Measurements from ENCODE around the gene PCNX1. TPM values are rescaled to one million over a fixed set of nuclear protein-coding genes. Genes with fewer than 3 reads are reported as not detected.

Gene PCNX1
- total and polyA plus RNA-seq, 2 of the 4 experiments (the other 2 are of a cell fraction): 15.0 to 43.7 TPM

GRCh38 chr14:70916799-70917198 lies 9.5 kb downstream of the PCNX1 start:
- Histone ChIP-seq H3K23ac (ENCODE audit: low read depth, low read length) (no peak overlapping the region), H3K9me3 (ENCODE audit: control insufficient read depth, insufficient read depth, low read length) (no peaks in the 10 kb centered on the region), H3K9me1 (ENCODE audit: insufficient read depth, low read length) (peaks cover 5% of the 10 kb centered on the region), H2AFZ (replicated peaks; ENCODE audit: low read length, poor library complexity) (no peak overlapping the region), H3K4ac (ENCODE audit: low read depth, low read length) (no peak overlapping the region), H3K27me3 (ENCODE audit: control insufficient read depth, insufficient read depth, low read length) (no peaks in the 10 kb centered on the region), H3K36me3 (ENCODE audit: control insufficient read depth, insufficient read depth, low read length) (no peaks in the 10 kb centered on the region; the same call in 1 of the 2 replicates), H2AK5ac (ENCODE audit: low read depth, low read length) (no peak overlapping the region), H3K4me1 (ENCODE audit: control insufficient read depth, insufficient read depth, low read length) (peaks cover 10% of the 10 kb centered on the region), H2AK9ac (replicated peaks; ENCODE audit: low read depth, low read length, poor library complexity) (no peak overlapping the region), H2BK15ac (ENCODE audit: low read depth, low read length) (no peak overlapping the region), H3K9ac (ENCODE audit: low read depth, low read length) (no peak overlapping the region), H4K91ac (ENCODE audit: insufficient read depth, low read depth, low read length) (no peak overlapping the region), H3K27ac (ENCODE audit: insufficient read depth, low read length) (no peak overlapping the region), H3K14ac (replicated peaks; ENCODE audit: low read depth, low read length) (no peak overlapping the region), H2BK120ac (ENCODE audit: low read depth, low read length) (no peak overlapping the region), H2BK20ac (ENCODE audit: low read depth, low read length) (no peak overlapping the region), H3K79me1 (ENCODE audit: low read depth in 1 of 2, low read length in 2 of 2) (peaks cover 14 to 76% of the 10 kb centered on the region in 2 experiments; a peak in 3 of 4 replicates), H4K5ac (ENCODE audit: low read depth, low read length) (no peak overlapping the region), H3K4me3 (ENCODE audit: insufficient read depth, low read depth, low read length) (no peak overlapping the region), H3K56ac (ENCODE audit: extremely low read depth, insufficient read depth, low read length) (no peak overlapping the region), H3K18ac (ENCODE audit: low read depth, low read length) (no peak overlapping the region), H3K4me2 (ENCODE audit: low read depth, low read length) (no peak overlapping the region), H4K8ac (ENCODE audit: low read depth in 2 of 2, low read length in 2 of 2) (no peak overlapping the region), H4K20me1 (ENCODE audit: insufficient read depth, low read length) (peaks cover 83% of the 10 kb centered on the region), H2BK5ac (ENCODE audit: low read depth, low read length, poor library complexity, severe bottlenecking) (no peak overlapping the region)
- TF ChIP-seq MXI1 (IDR thresholded peaks at IDR 0.05; ENCODE audit: borderline replicate concordance, low read depth, low read length) (no peak), RAD21 (IDR thresholded peaks at IDR 0.05; ENCODE audit: low read length) (no peak), BHLHE40 (IDR thresholded peaks at IDR 0.05; ENCODE audit: low read depth, low read length) (no peak), CTCF (conservative IDR thresholded peaks at IDR 0.05; ENCODE audit: low read depth, low read length) (no peak), RCOR1 (IDR thresholded peaks at IDR 0.05; ENCODE audit: insufficient replicate concordance, low read length) (no peak), ELK1 (IDR thresholded peaks at IDR 0.05; ENCODE audit: borderline replicate concordance, low read depth, low read length) (no peak), MAZ (IDR thresholded peaks at IDR 0.05; ENCODE audit: borderline replicate concordance, low read depth, low read length) (no peak), SMC3 (IDR thresholded peaks at IDR 0.05; ENCODE audit: low read depth, low read length) (no peak), NFE2L2 (IDR thresholded peaks at IDR 0.05; ENCODE audit: low read depth, low read length) (no peak), MAFK (IDR thresholded peaks at IDR 0.05; ENCODE audit: low read depth, low read length) (no peak), RFX5 (IDR thresholded peaks at IDR 0.05; ENCODE audit: low read depth, low read length) (no peak), POLR2A (IDR thresholded peaks at IDR 0.05; ENCODE audit: low read depth, low read length) (no peak)
- ATAC-seq (ENCODE audit: low read depth) (no peak), DNase-seq (no peak)
- CTCF ChIA-PET: no interaction called here
- in situ Hi-C loops (cut with MboI; ENCODE audit: low sequenced_read_pairs): no loop called here
- POLR2A ChIA-PET (ENCODE audit: unreplicated experiment): no interaction called here
- intact Hi-C loops (cut with micrococcal nuclease): loop anchor here (10.0 kb wide), 1 partner anchor 198 kb away; no protein-coding TSS in a partner anchor
- dilution Hi-C loops (cut with HindIII; ENCODE audit: low sequenced_read_pairs, unreplicated experiment): no loop called here
- 90% methylated on average over 2 of the region's 4 CpGs; no CpG with 5 or more reads in 1 of the 2 experiments for WGBS, 2 experiments (ENCODE audit: extremely low coverage in 2 of 2, insufficient read length in 1 of 2)
- no TSS peak for BruUV-seq (replicated peaks)
